Right kidney (tissue), 1 donor: ENCODE results near the gene WDR45.

Experiments
- DNase-seq: peaks from one replicate; pipeline ENCODE4 v3.0.0-alpha.2; 2016

The WDR45 gene

DNA sequence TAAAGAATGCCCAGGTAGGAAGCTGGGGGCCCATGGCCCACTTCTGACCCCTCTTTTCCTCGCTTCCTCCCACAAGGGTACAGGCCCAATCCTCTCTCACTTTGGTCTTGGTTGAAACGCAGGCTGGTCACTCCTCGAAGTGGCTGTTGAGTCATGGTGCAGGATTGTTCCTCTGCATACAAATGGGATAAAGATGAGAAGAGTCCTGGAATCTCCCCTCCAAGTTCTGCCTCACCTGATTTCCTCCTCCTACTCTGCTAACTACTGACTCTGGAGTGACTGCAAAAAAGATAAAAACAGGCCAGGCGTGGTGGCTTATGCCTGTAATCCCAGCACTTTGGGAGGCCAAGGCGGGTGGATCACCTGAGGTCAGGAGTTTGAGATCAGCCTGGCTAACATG is 1.7 kb downstream of the WDR45 start:
- no peak for DNase-seq

DNA sequence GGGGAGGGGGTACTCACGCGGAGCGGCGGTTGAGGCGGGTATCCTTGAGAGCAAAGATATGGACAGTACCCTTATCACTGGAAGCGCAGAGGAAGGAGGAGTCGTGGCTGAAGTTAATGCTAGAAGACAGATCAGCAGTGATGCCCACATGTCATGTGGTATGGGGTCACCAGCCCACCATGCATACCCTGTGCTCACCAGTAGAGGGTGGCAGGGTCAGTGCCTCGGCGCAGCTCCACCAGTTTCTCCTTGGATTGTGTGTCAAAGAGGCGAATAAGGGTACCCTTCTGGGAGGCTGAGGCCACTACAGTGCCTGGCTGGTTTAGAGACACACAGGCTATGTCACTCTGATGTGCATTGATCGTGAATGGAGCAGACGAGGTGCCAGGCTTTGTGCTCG is 4.3 kb downstream of the WDR45 start:
- DNase-seq = no peak

DNA sequence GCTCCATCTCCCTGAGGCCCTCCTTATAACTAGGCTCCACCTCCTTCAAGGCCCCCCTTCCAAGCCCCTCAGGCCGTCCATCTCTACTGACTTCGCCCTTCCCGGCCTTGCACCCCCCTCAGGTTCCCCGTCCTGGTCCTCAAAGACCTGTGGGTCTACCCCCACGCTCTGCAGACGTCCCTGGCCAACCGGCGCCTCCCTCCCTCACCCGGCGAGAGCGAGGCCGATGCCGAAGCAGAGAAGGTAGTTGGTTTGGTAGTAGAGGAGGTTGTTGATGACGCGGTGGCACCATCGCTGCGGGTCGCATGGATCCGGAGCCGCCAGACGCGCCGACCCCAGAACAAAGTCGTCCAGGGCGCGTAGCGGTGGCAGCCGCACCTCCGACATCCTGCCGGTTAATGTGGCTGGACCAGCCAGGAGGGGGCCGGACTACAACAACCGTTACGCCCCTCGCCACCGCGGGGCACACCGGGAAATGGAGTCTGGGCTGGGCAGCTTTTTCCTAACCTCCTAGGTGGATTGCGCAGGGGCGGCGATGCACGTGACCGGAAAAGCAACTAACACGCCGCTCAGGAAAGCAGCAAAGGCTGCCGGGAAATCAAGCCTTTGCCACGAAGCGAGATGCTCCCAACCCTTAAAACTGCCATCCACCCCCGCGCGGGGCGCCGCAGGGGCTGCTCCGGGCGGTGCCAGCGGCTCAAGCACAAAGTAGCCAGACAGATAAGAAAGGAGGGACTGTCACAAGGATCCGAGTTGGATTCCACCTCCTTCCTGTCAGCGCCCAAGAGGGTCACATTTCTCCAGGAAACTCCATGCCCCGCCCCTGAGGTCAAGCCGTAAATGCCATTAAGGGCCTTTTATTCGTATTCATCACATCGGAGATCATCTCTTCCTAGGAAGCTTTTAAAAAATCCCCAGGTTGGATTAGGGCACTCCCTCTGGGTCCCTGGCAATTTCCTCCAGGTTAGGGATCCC is 5.8 kb downstream of the WDR45 start, which contains the start of gene PRAF2:
Gene PRAF2, minus strand, starts transcription at position 402 of the 975 bp plus-strand sequence. Its CDS starts 15 bp downstream, at position 387.
- DNase-seq = peak; percentile 75

- DNase-seq = no peak
Measured at GRCh38 chrX:49072712-49073095, 7.0 kb downstream of the WDR45 start.

DNA sequence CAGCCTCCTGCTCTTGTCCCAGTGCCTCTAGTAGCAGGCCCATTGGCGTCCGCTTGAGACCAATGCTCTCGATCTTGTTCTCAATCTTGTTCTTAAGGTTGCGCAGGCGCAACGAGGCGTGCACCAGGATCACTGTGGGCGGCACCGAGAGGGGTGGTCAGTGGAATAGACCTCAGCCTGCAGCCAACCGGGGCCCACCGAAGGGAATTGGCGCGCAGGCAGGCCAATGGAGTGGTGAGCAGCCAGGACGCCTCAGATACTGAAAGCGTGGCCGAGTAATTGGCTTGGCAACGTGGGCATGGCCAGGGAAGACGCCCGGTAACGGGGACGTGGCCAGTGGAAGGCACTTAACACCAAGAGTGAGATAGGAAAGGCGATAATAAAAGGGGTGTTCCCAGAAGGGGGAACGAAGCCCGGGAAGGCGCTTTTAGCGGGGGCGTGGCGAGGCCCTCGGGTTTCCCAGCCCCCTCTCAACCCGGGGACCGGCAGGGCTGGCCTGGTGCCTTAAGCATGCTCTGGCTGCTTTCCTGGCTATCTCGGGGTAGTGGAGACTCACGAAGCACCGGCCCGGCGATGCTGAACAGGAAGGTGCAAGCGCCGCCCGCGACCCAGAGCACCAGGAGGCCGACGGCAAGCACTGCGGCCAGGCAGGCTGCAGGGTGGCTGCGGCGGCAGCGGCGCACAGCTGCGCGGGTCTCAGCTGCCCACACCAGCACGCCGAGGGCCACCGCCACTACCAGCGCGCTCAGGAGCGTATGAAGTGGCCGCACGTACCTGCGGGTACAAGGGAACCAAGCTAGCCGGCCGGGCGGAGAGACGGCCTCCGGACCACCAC is 7.6 kb downstream of the WDR45 start:
- DNase-seq = peak; percentile 72

GRCh38 chrX:49070988-49071387 is 8.7 kb downstream of the WDR45 start:
- no peak for DNase-seq

- no peak for DNase-seq
Measured at GRCh38 chrX:49069038-49069437, 10.6 kb downstream of the WDR45 start.

DNA sequence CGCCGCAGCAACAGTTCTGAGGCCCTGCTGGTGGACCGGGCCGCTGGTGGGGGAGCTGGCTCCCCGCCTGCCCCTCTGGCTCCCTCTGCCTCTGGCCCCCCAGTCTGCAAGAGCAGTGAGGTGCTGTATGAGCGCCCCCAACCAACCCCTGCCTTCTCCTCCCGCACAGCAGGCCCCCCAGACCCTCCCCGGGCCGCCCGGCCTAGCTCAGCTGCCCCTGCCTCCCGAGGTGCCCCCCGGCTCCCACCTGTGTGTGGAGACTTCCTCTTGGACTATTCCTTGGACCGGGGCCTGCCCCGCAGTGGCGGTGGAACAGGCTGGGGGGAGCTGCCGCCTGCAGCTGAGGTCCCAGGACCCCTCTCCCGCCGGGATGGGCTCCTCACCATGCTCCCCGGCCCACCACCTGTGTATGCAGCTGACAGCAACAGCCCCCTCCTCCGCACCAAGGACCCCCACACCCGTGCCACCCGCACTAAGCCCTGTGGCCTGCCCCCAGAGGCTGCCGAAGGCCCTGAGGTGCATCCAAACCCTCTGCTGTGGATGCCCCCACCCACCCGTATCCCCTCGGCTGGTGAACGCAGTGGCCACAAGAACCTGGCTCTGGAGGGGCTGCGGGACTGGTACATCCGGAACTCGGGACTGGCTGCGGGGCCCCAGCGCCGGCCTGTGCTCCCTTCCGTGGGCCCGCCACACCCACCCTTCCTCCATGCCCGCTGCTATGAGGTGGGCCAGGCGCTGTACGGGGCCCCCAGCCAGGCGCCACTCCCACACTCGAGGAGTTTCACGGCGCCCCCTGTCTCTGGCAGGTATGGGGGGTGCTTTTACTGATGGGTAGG is 12.2 kb downstream of the WDR45 start:
- DNase-seq = no peak

DNA sequence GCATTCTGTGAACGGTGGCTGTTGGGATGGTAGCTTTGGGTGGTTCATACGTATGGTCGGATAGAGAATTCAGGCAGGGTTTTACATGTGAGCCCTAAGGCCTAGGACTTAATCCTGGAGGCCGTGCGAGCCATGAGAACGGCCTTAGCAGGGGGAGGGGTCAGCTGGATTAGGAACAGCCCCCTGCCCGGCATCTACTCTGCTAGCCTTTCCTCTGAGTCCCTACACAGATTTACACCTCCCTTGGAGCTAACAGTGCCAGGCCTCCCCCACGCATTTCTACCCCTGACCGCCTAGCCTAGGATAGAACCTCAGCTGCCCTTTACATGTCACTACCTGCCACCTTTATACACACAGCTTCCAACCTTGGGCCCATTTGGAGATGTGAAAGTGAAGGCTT is 13.0 kb downstream of the WDR45 start:
- DNase-seq = no peak

DNA sequence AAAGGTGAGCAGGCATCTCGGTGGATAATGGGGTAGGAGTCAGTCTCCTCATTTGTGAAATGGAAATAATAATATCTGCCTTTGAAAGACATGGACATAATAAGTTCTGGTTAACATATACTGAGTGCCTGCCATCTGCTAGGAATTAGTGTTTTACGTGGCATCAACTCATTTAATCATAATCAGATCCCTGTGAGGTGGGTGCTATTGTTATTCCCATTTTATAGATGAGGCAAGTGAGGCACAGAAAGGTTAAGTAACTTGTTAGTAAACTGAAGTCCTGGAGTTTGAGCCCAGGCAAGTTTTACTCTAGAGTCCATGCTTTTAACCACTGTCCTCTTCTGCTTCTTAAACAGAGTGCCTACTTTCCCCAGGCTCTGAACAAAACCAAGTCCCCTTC is 13.4 kb downstream of the WDR45 start:
- DNase-seq = no peak

DNA sequence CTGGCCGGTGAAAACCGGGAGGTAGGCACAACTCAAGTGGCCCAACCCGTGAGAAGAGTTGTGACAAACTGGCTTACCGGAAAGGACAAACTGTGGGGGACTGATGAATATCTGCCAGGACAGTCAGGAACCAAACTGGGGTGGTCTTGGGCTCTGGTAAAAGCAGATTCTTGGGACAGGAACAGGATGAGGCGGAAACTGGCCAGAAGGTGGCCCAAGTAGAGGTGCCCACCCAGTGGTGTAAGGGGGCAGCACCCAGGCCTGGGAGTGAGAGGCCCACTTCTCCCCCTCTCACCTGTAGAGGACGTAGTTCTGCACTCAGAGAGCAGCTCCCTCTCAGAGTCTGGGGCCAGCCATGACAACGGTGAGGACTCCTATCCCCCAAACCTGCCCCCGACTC is 15.0 kb downstream of the WDR45 start:
- no peak for DNase-seq

DNA sequence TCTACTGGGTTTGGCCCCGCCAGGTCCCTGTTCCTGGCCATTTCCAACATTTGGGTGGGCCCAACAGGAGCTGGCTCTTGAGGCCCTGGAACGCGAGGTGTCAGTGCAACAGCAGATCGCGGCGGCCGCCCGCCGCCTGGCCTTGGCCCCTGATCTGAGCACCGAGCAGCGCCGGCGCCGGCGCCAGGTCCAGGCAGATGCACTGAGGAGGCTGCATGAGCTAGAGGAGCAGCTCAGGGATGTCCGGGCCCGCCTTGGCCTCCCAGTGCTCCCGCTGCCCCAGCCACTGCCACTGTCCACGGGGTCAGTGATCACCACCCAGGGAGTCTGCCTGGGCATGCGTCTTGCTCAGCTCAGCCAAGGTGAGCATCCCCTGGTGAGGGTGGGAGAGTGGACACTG is 15.4 kb downstream of the WDR45 start:
- no peak for DNase-seq

DNA sequence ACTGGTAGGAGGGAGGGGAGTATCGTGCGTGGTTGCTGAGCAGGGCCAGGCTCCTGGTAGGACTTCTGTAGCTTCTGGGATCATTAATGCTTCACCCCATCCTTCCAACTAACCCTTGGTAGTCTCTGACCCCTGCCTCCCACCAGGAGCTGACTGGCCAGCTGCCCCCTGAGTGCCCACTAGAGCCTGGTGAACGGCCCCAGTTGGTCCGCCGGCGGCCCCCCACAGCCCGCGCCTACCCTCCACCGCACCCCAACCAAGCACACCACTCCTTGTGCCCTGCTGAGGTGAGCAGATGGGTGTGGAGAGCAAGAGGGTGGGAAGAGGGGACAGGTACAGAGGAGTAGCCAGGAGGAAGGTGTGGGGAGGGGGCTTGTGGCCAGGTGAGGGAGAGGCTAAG is 16.0 kb downstream of the WDR45 start:
- DNase-seq = no peak

DNA sequence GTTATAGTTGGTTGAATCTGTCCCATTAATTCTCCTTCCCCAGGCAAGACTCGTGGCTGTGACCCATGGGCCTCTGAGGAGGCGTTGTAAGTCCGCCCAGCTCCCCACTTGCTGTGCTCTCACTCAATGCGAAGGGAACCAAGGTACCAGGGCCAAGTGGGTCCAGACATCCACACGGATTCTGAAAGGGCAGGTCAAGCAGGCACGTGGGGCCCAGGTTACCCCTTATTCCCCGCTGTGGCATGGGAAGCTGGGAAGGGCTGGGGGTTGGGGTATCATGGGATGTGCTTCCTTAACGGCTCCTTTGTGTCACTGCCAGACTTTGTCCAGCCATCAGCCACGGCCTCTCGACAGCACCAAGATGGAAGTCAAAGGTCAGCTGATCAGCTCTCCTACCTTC is 17.8 kb downstream of the WDR45 start:
- no peak for DNase-seq

GRCh38 chrX:49061490-49061889 is 18.2 kb downstream of the WDR45 start:
- no peak for DNase-seq

GRCh38 chrX:49060914-49061313 is 18.8 kb downstream of the WDR45 start:
- DNase-seq = no peak

GRCh38 chrX:49059681-49060085 is 20.0 kb downstream of the WDR45 start:
- DNase-seq = no peak

DNA sequence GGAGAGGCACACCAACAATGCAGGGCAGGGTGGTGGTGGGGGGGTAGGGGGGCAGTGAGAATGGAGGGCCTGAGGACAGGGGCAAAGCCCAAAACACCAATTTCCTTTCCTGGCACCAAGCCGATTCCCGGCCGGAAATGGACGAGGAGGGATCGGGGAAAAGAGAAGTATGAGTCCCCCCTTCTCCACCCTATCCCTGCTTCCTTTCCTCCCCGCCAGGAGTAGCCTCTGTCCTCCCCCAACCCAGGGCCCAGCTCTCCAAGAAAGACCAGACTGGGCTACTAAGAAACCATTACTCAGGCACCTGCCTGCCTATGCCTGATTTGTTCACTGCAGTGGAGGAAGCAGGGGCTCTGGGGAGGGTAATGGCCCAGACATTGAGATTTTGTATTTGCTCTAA is 20.5 kb downstream of the WDR45 start:
- DNase-seq = no peak

GRCh38 chrX:49058794-49059193 is 20.9 kb downstream of the WDR45 start, which contains the start of gene CCDC120:
Gene CCDC120 (plus strand): TSS chrX:49058999. CDS start chrX:49062042, 3,043 bp downstream.
- DNase-seq = no peak

- DNase-seq = no peak
Measured at GRCh38 chrX:49054073-49054762, 25.5 kb downstream of the WDR45 start.

DNA sequence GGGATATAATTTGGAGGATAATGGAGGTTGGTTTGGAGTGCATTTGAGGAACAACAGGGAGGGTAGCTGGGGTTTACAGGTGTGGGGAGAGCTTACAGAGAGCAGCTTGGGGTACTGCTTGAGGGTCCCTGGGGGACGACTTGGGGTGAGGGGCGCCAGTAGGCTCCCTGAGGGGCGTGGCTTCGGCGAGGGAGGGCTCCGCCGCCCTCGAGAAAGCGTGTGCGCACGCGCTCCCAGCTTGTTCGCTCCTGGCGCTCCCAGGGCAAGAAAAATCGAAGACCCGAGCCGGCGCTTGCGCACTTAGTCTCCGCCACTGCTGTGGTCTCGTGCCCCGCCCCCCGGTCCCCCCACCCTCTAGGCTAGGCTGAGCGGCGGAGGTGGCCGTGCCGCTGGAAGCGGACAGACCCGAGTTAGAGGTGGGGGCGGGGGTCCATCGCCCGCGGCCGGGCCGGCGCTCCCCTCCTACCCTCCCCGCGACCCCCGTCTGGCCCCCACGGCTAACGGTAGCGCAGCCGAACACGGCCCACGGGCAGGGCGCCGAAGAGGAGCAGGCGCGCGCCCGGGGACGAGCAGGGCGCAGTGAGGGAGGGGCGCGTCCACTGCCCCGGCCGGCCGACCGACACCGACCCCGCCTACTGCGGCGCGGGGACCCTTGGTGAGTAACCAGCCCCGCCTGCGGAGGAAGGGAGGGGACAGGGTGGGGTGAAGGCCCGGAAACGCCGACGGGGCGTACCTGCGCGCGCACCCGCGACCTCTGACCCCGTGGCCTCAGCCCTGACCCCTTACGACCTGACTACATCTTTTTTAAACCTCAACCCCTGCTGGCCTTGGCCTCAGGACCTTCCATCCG is 26.2 kb downstream of the WDR45 start:
- peak; percentile 49 for DNase-seq
